Gastrocnemius medialis (tissue), 4 donors: Measurements from ENCODE around the gene FRS2. TPM values are rescaled to one million over a fixed set of nuclear protein-coding genes. Genes with fewer than 3 reads are reported as not detected.

Experiments used
- ATAC-seq, 2 donors: fragments of 150-250 bp; one replicate each; pipeline ENCODE4 v1.9.1; 2016
- DNase-seq, 2 donors: peaks; one replicate each; pipeline ENCODE4 v3.0.0-alpha.2; 2019
- H3K27ac ChIP-seq, 4 donors: fragments of 200-600 bp; sonication (generic); 1 replicate in 1 of 4; 2 replicates in 3 of 4; pipeline ENCODE4 v1.5.1; 2016 to 2018; ENCODE audit warnings: mild to moderate bottlenecking in 2 of 4, moderate library complexity in 1 of 4
- H3K27me3 ChIP-seq, 3 donors: fragments of 200-600 bp; sonication (generic) in 2 of 3; 1 replicate in 1 of 3; 2 replicates in 2 of 3; pipeline versions ENCODE4 v1.5.1 to v1.6.0; 2016 to 2019; ENCODE audit warnings: mild to moderate bottlenecking in 1 of 3, moderate library complexity in 1 of 3
- H3K36me3 ChIP-seq, 2 donors: fragments of 200-600 bp; sonication (generic) in 1 of 2; one replicate each; pipeline ENCODE4 v1.5.1; 2017 to 2018
- H3K4me1 ChIP-seq, 2 donors: fragments of 200-600 bp; sonication (generic) in 1 of 2; one replicate each; pipeline ENCODE4 v1.5.1; 2016 to 2017; ENCODE audit warnings: mild to moderate bottlenecking in 2 of 2
- H3K4me3 ChIP-seq, 4 donors: fragments of 200-600 bp; sonication (generic) in 3 of 4; 1 replicate in 1 of 4; 2 replicates in 3 of 4; pipeline ENCODE4 v1.5.1; 2016 to 2019; ENCODE audit warnings: mild to moderate bottlenecking in 2 of 4
- H3K9me3 ChIP-seq, 3 donors: fragments of 200-600 bp; sonication (generic) in 2 of 3; 1 replicate in 1 of 3; 2 replicates in 2 of 3; pipeline ENCODE4 v1.5.1; 2016 to 2019
- POLR2A ChIP-seq, 2 donors: fragments of 450-650 bp; IDR thresholded peaks; one replicate each; pipeline ENCODE4 v1.6.1; 2017; ENCODE audit warnings: antibody characterized with exemption in 2 of 2, mild to moderate bottlenecking in 2 of 2, moderate library complexity in 2 of 2
- in situ Hi-C, 4 donors: fragments of 200-750 bp; cut with MboI; loops; one replicate each; pipeline versions ENCODE4 v1.15.0 to v1.8.0; 2017; ENCODE audit warnings: low sequenced_read_pairs in 4 of 4
- intact Hi-C: fragments of 100-400 bp; cut with DNase I; formaldehyde crosslinking; loops from one replicate; pipeline ENCODE4 v1.15.1; 2023; ENCODE audit warnings: low total_unique reads
- total RNA-seq, 4 donors: library from RNA; depleted of rRNA; stranded (reverse); fragments of >200 nt; gene quantifications; one replicate each; pipeline versions ENCODE4 v1.1.0 to v1.2.3, GENCODE V29; 2016
- TF ChIP-seq, protein P1 (sequence below), 5 experiments: fragments of 450-650 bp in 3 of 5; fragments of 200-600 bp in 2 of 5; sonication (generic) in 2 of 5; IDR thresholded peaks in 4 of 5; conservative IDR thresholded peaks in 1 of 5; 1 replicate in 4 of 5; 2 replicates in 1 of 5; pipeline ENCODE4 v1.5.1; 2016 to 2019; ENCODE audit warnings: antibody characterized with exemption in 5 of 5, mild to moderate bottlenecking in 3 of 5, moderate library complexity in 3 of 5

FRS2 gene
- total RNA-seq, 4 donors from 2014 or later, result 21.0 to 32.1 (median 21.3) TPM

DNA sequence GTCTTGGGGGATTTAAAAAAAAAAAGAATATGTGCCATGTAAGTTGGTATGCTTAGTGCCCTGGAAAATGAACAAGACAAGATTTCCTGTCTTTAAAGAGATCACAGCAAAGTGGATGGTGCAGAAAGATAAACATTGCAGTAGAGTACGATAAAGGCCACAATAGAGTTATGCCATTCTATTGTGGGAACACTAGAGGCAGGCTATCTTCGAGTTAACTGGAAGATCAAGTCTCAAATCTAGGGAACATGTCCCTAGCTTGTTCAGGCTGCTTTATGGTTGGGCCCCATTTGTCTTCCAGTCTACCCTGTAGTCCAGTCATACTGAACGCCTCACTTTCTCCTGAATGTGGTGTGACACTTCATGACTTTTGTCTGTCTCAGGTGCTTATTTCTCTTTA is 96.4 kb downstream of the FRS2 start:
- no peak overlapping the region for H3K27ac ChIP-seq
- H3K9me3 ChIP-seq, result no peaks in the 10 kb centered on the region
- no peak overlapping the region for H3K4me3 ChIP-seq
- DNase-seq (no peak), ATAC-seq (no peak)
- H3K4me1 ChIP-seq, result no peaks in the 10 kb centered on the region
- H3K36me3 ChIP-seq, result peaks cover 0 to 14% of the 10 kb centered on the region in 2 donors
- no peaks in the 10 kb centered on the region for H3K27me3 ChIP-seq
- in situ Hi-C loops, result no loop called here
- intact Hi-C loops, result no loop called here
- TF ChIP-seq, protein P1, sequence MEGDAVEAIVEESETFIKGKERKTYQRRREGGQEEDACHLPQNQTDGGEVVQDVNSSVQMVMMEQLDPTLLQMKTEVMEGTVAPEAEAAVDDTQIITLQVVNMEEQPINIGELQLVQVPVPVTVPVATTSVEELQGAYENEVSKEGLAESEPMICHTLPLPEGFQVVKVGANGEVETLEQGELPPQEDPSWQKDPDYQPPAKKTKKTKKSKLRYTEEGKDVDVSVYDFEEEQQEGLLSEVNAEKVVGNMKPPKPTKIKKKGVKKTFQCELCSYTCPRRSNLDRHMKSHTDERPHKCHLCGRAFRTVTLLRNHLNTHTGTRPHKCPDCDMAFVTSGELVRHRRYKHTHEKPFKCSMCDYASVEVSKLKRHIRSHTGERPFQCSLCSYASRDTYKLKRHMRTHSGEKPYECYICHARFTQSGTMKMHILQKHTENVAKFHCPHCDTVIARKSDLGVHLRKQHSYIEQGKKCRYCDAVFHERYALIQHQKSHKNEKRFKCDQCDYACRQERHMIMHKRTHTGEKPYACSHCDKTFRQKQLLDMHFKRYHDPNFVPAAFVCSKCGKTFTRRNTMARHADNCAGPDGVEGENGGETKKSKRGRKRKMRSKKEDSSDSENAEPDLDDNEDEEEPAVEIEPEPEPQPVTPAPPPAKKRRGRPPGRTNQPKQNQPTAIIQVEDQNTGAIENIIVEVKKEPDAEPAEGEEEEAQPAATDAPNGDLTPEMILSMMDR (IDR thresholded peaks at IDR 0.05 in 4 of 5, conservative IDR thresholded peaks at IDR 0.05 in 1 of 5), result no peak
- no peak for TF ChIP-seq POLR2A (IDR thresholded peaks at IDR 0.05)

DNA sequence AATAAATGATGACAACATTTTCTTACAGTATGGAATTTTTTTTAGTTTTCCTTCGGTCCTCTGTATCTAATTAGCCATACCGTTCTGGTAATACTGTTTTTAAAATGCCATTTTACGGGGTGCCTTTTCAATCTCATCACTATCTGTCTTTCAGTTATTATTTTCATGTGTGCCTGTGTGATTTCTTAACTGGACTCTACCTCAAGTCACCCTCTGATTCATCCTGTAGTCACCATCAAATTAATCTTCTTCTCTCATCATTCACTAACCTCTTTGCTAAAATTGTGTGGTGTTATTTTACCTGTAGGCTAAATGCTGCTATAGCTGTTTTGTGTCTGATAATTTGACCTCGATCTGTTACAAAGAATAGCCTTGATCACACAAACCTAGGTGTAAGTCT is 99.0 kb downstream of the FRS2 start:
- Histone ChIP-seq H3K36me3 (peaks cover 5 to 32% of the 10 kb centered on the region in 2 donors), H3K27ac (no peak overlapping the region), H3K9me3 (no peaks in the 10 kb centered on the region), H3K4me3 (no peak overlapping the region), H3K4me1 (no peaks in the 10 kb centered on the region), H3K27me3 (no peaks in the 10 kb centered on the region)
- intact Hi-C loops, result no loop called here
- DNase-seq (no peak), ATAC-seq (no peak)
- in situ Hi-C loops, result no loop called here
- TF ChIP-seq POLR2A (IDR thresholded peaks at IDR 0.05), result no peak
- TF ChIP-seq, protein P1 (IDR thresholded peaks at IDR 0.05 in 4 of 5, conservative IDR thresholded peaks at IDR 0.05 in 1 of 5), result no peak

DNA sequence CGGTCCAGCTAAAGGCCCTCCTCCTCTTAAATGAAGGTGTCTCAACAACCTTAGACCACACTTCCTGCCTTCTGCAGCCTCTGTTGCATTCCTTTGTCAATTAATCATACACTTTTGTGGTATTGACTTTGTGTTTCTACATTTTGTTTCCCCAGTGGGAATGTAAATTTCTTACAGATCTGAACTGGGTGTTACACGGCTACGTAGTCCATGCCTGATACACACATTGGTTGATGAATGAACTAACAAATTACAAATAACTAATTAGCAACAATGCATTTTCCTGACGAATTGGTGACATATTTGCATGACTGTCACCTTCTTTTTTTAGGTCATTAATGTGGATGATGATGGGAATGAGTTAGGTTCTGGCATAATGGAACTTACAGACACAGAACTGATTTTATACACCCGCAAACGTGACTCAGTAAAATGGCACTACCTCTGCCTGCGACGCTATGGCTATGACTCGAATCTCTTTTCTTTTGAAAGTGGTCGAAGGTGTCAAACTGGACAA is 99.9 kb downstream of the FRS2 start:
- Histone ChIP-seq H3K27ac (no peak overlapping the region), H3K27me3 (no peaks in the 10 kb centered on the region), H3K36me3 (peaks cover 5 to 38% of the 10 kb centered on the region in 2 donors), H3K9me3 (no peaks in the 10 kb centered on the region), H3K4me1 (no peaks in the 10 kb centered on the region), H3K4me3 (no peak overlapping the region)
- in situ Hi-C loops, result loop anchor here (5.0 to 10.0 kb wide), 4 partner anchors 95 to 215 kb away; partner anchors contain the start of genes YEATS4 (in 4 of the 4) and FRS2 (in 1 of the 4)
- intact Hi-C loops, result loop anchor here (1.0 to 2.0 kb wide), 2 partner anchors 100 to 211 kb away; partner anchors contain the start of genes FRS2 and YEATS4
- DNase-seq, result no peak
- TF ChIP-seq, protein P1 (IDR thresholded peaks at IDR 0.05 in 4 of 5, conservative IDR thresholded peaks at IDR 0.05 in 1 of 5), result no peak
- no peak for TF ChIP-seq POLR2A (IDR thresholded peaks at IDR 0.05)
- no peak for ATAC-seq

DNA sequence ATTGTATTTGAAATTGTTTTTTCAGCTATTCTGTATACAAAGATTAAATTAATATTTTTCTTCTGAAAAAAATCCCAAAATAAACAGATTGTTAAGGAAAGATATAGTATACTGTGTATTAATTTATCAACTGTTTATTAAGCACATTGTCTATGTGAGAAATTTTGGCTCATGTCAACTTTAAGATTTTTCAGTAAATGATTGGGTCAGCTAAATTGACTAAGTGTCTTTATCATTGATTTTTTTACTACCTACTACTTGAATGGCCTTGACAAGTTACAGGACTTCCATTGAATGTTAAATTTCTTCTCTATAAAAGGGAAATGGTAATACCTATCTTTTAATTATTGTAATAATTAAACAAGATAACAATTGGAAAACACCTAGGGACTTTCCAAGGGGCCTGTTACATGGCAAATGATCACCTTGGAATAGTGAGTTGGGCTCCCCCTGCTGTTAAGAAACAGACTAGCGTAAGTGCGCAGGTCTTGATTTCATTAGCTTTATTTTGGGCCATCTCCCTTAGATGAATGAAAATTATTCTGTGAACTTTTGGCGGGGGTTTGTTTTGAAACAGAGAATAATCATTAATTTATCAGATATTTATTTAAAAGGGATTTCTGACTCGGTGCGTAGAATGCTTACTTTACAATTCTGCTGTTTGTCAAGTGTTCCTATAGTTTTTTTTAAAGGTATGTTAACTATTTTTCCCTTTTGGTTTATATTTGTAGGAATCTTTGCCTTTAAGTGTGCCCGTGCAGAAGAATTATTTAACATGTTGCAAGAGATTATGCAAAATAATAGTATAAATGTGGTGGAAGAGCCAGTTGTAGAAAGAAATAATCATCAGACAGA is 100.6 kb downstream of the FRS2 start:
- no peaks in the 10 kb centered on the region for H3K9me3 ChIP-seq

More for the DNA sequence above, 100.6 kb downstream of the FRS2 start:
- H3K4me1 ChIP-seq, result no peaks in the 10 kb centered on the region
- in situ Hi-C loops, result loop anchor here (5.0 to 10.0 kb wide), 4 partner anchors 96 to 216 kb away; partner anchors contain the start of genes YEATS4 (in 4 of the 4) and FRS2 (in 1 of the 4)
- no peak overlapping the region for H3K27ac ChIP-seq
- H3K27me3 ChIP-seq, result no peaks in the 10 kb centered on the region
- H3K36me3 ChIP-seq, result peaks cover 5 to 45% of the 10 kb centered on the region in 2 donors
- DNase-seq (peak in 1 of 2 donors; percentile 29), ATAC-seq (peak in 1 of 2 donors; percentile 83)
- TF ChIP-seq, protein P1 (IDR thresholded peaks at IDR 0.05 in 4 of 5, conservative IDR thresholded peaks at IDR 0.05 in 1 of 5), result peak; percentile 58 to 82 (median 69)
- no peak for TF ChIP-seq POLR2A (IDR thresholded peaks at IDR 0.05)
- H3K4me3 ChIP-seq, result no peak overlapping the region
- intact Hi-C loops, result loop anchor here (1.0 to 2.0 kb wide), 3 partner anchors 100 to 212 kb away; partner anchors contain the start of genes FRS2 and YEATS4
